ENCODE data around the gene SUFU.
A peak's percentile ranks its signal among the peaks of the same experiment; 100 is the strongest.

The SUFU gene

DNA sequence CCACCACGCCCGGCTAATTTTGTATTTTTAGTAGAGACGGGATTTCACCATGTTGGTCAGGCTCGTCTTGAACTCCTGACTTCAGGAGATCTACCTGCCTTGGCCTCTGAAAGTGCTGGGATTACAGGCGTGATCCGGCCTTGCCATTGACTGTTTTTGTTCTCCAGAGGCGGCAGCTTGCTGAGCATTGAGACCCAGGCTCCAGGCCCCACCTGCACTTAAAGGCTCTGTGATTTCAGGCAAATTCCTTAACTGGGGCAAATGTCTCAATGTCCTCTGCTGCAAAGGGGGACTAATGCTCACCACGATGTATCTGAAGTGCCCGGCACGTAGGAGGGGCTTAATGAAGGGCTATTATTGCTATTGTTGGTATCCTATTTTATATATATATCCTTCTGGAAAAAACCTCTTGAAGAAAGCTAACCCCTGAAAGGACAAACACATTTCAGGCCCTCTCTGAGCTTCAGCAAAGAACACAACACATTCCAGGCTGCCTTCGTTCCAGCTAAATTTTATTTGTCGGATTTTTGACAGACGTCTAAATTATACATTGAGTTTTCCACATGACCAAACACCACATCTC, 169.6 kb downstream of the SUFU start:
- Histone ChIP-seq H3K27ac (ENCODE audit: low read length) (peak overlapping the region; percentile 77), H3K27me3 (ENCODE audit: insufficient read depth, low read length, poor library complexity) (no peaks in the 10 kb centered on the region), H3K9me3 (ENCODE audit: insufficient read depth, low read length, severe bottlenecking) (no peaks in the 10 kb centered on the region), H3K36me3 (ENCODE audit: insufficient read depth, low read length) (no peaks in the 10 kb centered on the region), H3K4me3 (ENCODE audit: low read depth in 1 of 2, low read length in 2 of 2) (peak overlapping the region; percentile 2 to 52; a peak in 3 of 4 replicates), H2AFZ (ENCODE audit: low read depth, low read length) (peak overlapping the region; percentile 66), H3K9ac (ENCODE audit: low read depth, low read length) (peak overlapping the region; percentile 46), H3K4me1 (ENCODE audit: insufficient read depth, low read length) (peaks cover 38% of the 10 kb centered on the region), H4K20me1 (ENCODE audit: insufficient read depth, low read length) (no peaks in the 10 kb centered on the region), H3K4me2 (ENCODE audit: insufficient read depth, low read length) (peak overlapping the region; percentile 73), H3K79me2 (ENCODE audit: insufficient read depth, low read length) (no peaks in the 10 kb centered on the region)
- TF ChIP-seq, protein P1, sequence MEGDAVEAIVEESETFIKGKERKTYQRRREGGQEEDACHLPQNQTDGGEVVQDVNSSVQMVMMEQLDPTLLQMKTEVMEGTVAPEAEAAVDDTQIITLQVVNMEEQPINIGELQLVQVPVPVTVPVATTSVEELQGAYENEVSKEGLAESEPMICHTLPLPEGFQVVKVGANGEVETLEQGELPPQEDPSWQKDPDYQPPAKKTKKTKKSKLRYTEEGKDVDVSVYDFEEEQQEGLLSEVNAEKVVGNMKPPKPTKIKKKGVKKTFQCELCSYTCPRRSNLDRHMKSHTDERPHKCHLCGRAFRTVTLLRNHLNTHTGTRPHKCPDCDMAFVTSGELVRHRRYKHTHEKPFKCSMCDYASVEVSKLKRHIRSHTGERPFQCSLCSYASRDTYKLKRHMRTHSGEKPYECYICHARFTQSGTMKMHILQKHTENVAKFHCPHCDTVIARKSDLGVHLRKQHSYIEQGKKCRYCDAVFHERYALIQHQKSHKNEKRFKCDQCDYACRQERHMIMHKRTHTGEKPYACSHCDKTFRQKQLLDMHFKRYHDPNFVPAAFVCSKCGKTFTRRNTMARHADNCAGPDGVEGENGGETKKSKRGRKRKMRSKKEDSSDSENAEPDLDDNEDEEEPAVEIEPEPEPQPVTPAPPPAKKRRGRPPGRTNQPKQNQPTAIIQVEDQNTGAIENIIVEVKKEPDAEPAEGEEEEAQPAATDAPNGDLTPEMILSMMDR (IDR thresholded peaks at IDR 0.05; ENCODE audit: borderline replicate concordance, extremely low read depth, low read length, poor library complexity, severe bottlenecking): no peak
- no peak for TF ChIP-seq EZH2 (IDR thresholded peaks at IDR 0.05; ENCODE audit: borderline replicate concordance, low read depth, low read length, severe bottlenecking)
- ATAC-seq (ENCODE audit: insufficient read depth, low read depth) (no peak), DNase-seq (no peak)

DNA sequence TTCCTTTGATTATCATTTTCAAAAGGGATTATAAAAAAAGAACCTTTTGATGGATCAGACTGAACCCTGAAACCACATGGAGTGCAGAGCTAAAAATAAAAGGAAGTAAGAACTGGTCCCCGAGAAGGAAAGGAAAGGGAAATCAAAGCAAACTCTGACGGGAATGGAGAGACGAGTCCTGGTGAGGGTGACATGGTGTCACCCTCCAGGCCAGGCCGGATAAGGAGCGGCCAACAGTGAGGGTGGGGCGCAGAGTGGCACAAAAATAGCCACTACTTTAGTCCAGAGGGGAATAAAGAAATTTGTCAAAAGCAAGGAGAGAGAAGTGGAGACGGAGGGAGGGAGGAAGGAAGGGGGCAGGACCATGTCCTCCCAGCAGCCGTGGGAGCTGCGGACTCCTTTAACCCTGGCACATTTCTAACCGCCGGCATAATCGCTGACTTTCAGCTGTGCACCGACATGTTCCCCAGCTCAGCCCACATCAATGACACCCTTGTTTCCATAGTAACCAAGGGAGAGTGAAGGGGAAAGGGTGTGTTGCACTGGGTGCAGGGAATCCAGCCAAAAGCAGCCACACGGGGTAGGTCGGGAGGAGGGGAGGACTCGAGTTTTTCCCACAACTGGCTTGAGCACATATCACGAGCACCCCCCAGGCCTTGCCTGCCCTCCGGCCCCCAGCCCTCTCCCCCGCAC, 170.2 kb downstream of the SUFU start:
- peak overlapping the region; percentile 77 for H3K27ac ChIP-seq (ENCODE audit: low read length)
- DNase-seq (peak; percentile 93), ATAC-seq (ENCODE audit: insufficient read depth, low read depth) (peak; percentile 91)
- H3K4me1 ChIP-seq (ENCODE audit: insufficient read depth, low read length): peaks cover 38% of the 10 kb centered on the region
- peak overlapping the region; percentile 5 to 52; a peak in 3 of 4 replicates for H3K4me3 ChIP-seq (ENCODE audit: low read depth in 1 of 2, low read length in 2 of 2)
- H3K79me2 ChIP-seq (ENCODE audit: insufficient read depth, low read length): no peaks in the 10 kb centered on the region
- TF ChIP-seq, protein P1 (IDR thresholded peaks at IDR 0.05; ENCODE audit: borderline replicate concordance, extremely low read depth, low read length, poor library complexity, severe bottlenecking): peak; percentile 7
- no peak for TF ChIP-seq EZH2 (IDR thresholded peaks at IDR 0.05; ENCODE audit: borderline replicate concordance, low read depth, low read length, severe bottlenecking)
- H3K9ac ChIP-seq (ENCODE audit: low read depth, low read length): peak overlapping the region; percentile 46
- H3K4me2 ChIP-seq (ENCODE audit: insufficient read depth, low read length): peak overlapping the region; percentile 73
- H3K36me3 ChIP-seq (ENCODE audit: insufficient read depth, low read length): no peaks in the 10 kb centered on the region
- H3K9me3 ChIP-seq (ENCODE audit: insufficient read depth, low read length, severe bottlenecking): no peaks in the 10 kb centered on the region
- no peaks in the 10 kb centered on the region for H3K27me3 ChIP-seq (ENCODE audit: insufficient read depth, low read length, poor library complexity)
- H2AFZ ChIP-seq (ENCODE audit: low read depth, low read length): peak overlapping the region; percentile 66
- H4K20me1 ChIP-seq (ENCODE audit: insufficient read depth, low read length): no peaks in the 10 kb centered on the region

DNA sequence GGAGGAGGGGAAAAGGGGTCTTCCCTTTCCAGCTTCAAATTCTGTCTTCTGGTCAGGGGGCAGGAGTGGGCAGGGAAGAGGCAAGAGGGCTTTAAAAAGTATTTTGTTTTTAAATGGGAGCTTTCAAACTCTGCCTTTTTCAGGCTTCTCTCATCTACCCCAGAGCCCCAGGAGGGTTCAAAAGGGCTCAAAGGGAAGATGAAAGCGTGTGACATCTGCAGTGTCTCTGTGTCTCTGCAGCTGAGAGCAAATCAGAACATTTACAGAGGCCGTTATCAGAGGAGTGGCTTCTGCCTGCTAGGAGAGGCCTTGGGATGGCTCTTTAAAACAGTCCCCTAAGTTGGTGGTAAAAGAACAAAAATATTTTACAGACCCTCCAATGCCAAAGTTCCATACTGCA, 170.8 kb downstream of the SUFU start:
- peak; percentile 81 for ATAC-seq (ENCODE audit: insufficient read depth, low read depth)
- no peak for TF ChIP-seq EZH2 (IDR thresholded peaks at IDR 0.05; ENCODE audit: borderline replicate concordance, low read depth, low read length, severe bottlenecking)
- TF ChIP-seq, protein P1 (IDR thresholded peaks at IDR 0.05; ENCODE audit: borderline replicate concordance, extremely low read depth, low read length, poor library complexity, severe bottlenecking): peak; percentile 7

More for the DNA sequence above, 170.8 kb downstream of the SUFU start:
- Histone ChIP-seq H3K4me1 (ENCODE audit: insufficient read depth, low read length) (peaks cover 38% of the 10 kb centered on the region), H3K9ac (ENCODE audit: low read depth, low read length) (peak overlapping the region; percentile 46), H4K20me1 (ENCODE audit: insufficient read depth, low read length) (no peaks in the 10 kb centered on the region), H3K4me3 (ENCODE audit: low read depth in 1 of 2, low read length in 2 of 2) (peak overlapping the region; percentile 5 to 52; a peak in 3 of 4 replicates), H3K79me2 (ENCODE audit: insufficient read depth, low read length) (no peaks in the 10 kb centered on the region), H3K27me3 (ENCODE audit: insufficient read depth, low read length, poor library complexity) (no peaks in the 10 kb centered on the region), H3K4me2 (ENCODE audit: insufficient read depth, low read length) (peak overlapping the region; percentile 73), H3K9me3 (ENCODE audit: insufficient read depth, low read length, severe bottlenecking) (no peaks in the 10 kb centered on the region), H3K36me3 (ENCODE audit: insufficient read depth, low read length) (no peaks in the 10 kb centered on the region), H2AFZ (ENCODE audit: low read depth, low read length) (peak overlapping the region; percentile 40; the same call in 1 of the 2 replicates), H3K27ac (ENCODE audit: low read length) (peak overlapping the region; percentile 77)
- DNase-seq: peak; percentile 73
